HG03135 (cell line): Measurements from ENCODE around the gene MED22.
A peak's percentile ranks its signal among the peaks of the same experiment; 100 is the strongest.
"Not testable (repeated sequence)": the region's sequence is repeated elsewhere in the genome, so short reads cannot be mapped to it uniquely, and the experiment has no call there.

Experiments used
- ATAC-seq: cut with Tn5 transposase; IDR thresholded peaks from one replicate; pipeline ENCODE4 v1.9.1; 2021; ENCODE audit warnings: mild to moderate bottlenecking, moderate library complexity; ENCODE audit not compliant: unreplicated experiment

The MED22 gene

GRCh38 chr9:133339641-133340040 is 8.3 kb downstream of the MED22 start:
- ATAC-seq: no peak

GRCh38 chr9:133335924-133336811 is 11.8 kb downstream of the MED22 start, which contains the start of gene SURF6:
TSS of gene SURF6 (minus strand) at chr9:133336188. CDS start at chr9:133336132, 56 bp downstream.
- ATAC-seq: peak; percentile 73

- not testable (repeated sequence) for ATAC-seq
Observed at GRCh38 chr9:133334888-133335287, 13.0 kb downstream of the MED22 start.

GRCh38 chr9:133334161-133334560 is 13.8 kb downstream of the MED22 start:
- no peak for ATAC-seq

- ATAC-seq: no peak
Observed at GRCh38 chr9:133333566-133333965, 14.4 kb downstream of the MED22 start.

- ATAC-seq: no peak
Observed at GRCh38 chr9:133333011-133333410, 14.9 kb downstream of the MED22 start.

- no peak for ATAC-seq
Observed at GRCh38 chr9:133332381-133332730, 15.6 kb downstream of the MED22 start.

GRCh38 chr9:133331641-133332380 is 16.1 kb downstream of the MED22 start:
- ATAC-seq: no peak

GRCh38 chr9:133331221-133331620 is 16.7 kb downstream of the MED22 start:
- ATAC-seq: no peak

- ATAC-seq: not testable (repeated sequence)
Observed at GRCh38 chr9:133329306-133330156, 18.4 kb downstream of the MED22 start.

- no peak for ATAC-seq
Observed at GRCh38 chr9:133327834-133328484, 20.0 kb downstream of the MED22 start.

- ATAC-seq: not testable (repeated sequence)
Observed at GRCh38 chr9:133327021-133327420, 20.9 kb downstream of the MED22 start.

- ATAC-seq: no peak
Observed at GRCh38 chr9:133323991-133324703, 23.8 kb downstream of the MED22 start.

GRCh38 chr9:133323211-133323610 is 24.7 kb downstream of the MED22 start:
- ATAC-seq: no peak

GRCh38 chr9:133322701-133323100 is 25.2 kb downstream of the MED22 start:
- no peak for ATAC-seq

GRCh38 chr9:133321411-133321935 is 26.5 kb downstream of the MED22 start:
- no peak for ATAC-seq

GRCh38 chr9:133320421-133320881 is 27.5 kb downstream of the MED22 start:
- ATAC-seq: no peak

GRCh38 chr9:133317551-133317950 is 30.4 kb downstream of the MED22 start:
- not testable (repeated sequence) for ATAC-seq

GRCh38 chr9:133315997-133316396 is 31.9 kb downstream of the MED22 start:
- no peak for ATAC-seq
